Loucy (cell line): ENCODE results near the gene MTSS2.

ENCODE experiments used
- H2AFZ ChIP-seq: fragments of 200-600 bp; sonication (generic); 2 replicates; pipeline ENCODE4 v1.6.0; 2016; ENCODE audit warnings: antibody characterized with exemption, mild to moderate bottlenecking, low read length, moderate library complexity
- H3F3A ChIP-seq: fragments of 200-600 bp; 2 replicates; pipeline ENCODE4 v1.6.0; 2016; ENCODE audit warnings: antibody characterized with exemption, low read depth, mild to moderate bottlenecking
- H3K27me3 ChIP-seq: fragments of 200-600 bp; sonication (generic); 2 replicates; pipeline ENCODE4 v1.6.1; 2014; ENCODE audit warnings: low read length, mild to moderate bottlenecking; ENCODE audit not compliant: insufficient read depth, poor library complexity, severe bottlenecking
- H3K36me3 ChIP-seq: fragments of 200-600 bp; sonication (generic); 2 replicates; pipeline ENCODE4 v1.6.1; 2016; ENCODE audit warnings: low read length; ENCODE audit not compliant: insufficient read depth
- H3K4me1 ChIP-seq: fragments of 200-600 bp; sonication (generic); 2 replicates; pipeline ENCODE4 v1.5.1; 2014; ENCODE audit warnings: low read length, mild to moderate bottlenecking; ENCODE audit not compliant: insufficient read depth, poor library complexity, severe bottlenecking
- H3K4me2 ChIP-seq: fragments of 200-600 bp; sonication (generic); 2 replicates; pipeline ENCODE4 v1.6.0; 2014; ENCODE audit warnings: antibody characterized with exemption, low read length, low read depth, mild to moderate bottlenecking; ENCODE audit not compliant: poor library complexity, severe bottlenecking
- H3K4me3 ChIP-seq: fragments of 200-600 bp; sonication (generic); 2 replicates; pipeline ENCODE4 v1.5.1; 2014; ENCODE audit warnings: low read length, mild to moderate bottlenecking, mixed read lengths; ENCODE audit not compliant: poor library complexity, severe bottlenecking
- H3K79me2 ChIP-seq: fragments of 200-600 bp; sonication (generic); 2 replicates; pipeline ENCODE4 v1.6.1; 2014; ENCODE audit warnings: low read length; ENCODE audit not compliant: insufficient read depth
- H3K9ac ChIP-seq: fragments of 200-600 bp; sonication (generic); 2 replicates; pipeline ENCODE4 v1.6.0; 2014; ENCODE audit warnings: mild to moderate bottlenecking, low read depth, low read length, moderate library complexity; ENCODE audit not compliant: poor library complexity, severe bottlenecking
- H3K9me2 ChIP-seq: fragments of 200-600 bp; sonication (generic); replicated peaks from 2 replicates; pipeline ENCODE4 v1.6.1; 2016; ENCODE audit warnings: low read depth, low read length, mixed read lengths
- H3K9me3 ChIP-seq: fragments of 200-600 bp; sonication (generic); 2 replicates; pipeline ENCODE4 v1.6.1; 2014; ENCODE audit warnings: mild to moderate bottlenecking, antibody characterized with exemption, low read length, low read depth; ENCODE audit not compliant: insufficient read depth
- H4K20me1 ChIP-seq: fragments of 200-600 bp; sonication (generic); 2 replicates; pipeline ENCODE4 v1.6.0; 2014; ENCODE audit warnings: antibody characterized with exemption, low read length, mild to moderate bottlenecking; ENCODE audit not compliant: insufficient read depth, poor library complexity, severe bottlenecking
- CTCF ChIP-seq: fragments of 200-600 bp; sonication (generic); conservative IDR thresholded peaks from 2 replicates; pipeline ENCODE4 v1.5.1; 2014; ENCODE audit warnings: mild to moderate bottlenecking, antibody characterized with exemption, low read length
- EZH2phosphoT487 ChIP-seq: fragments of 200-600 bp; IDR thresholded peaks from 2 replicates; pipeline ENCODE4 v1.6.1; 2018; ENCODE audit warnings: antibody characterized with exemption, mild to moderate bottlenecking, moderate library complexity, borderline replicate concordance

The MTSS2 gene

GRCh38 chr16:70682239-70683145 is 3.4 kb downstream of the MTSS2 start:
- H3K4me2 ChIP-seq: peak overlapping the region; percentile 35
- H4K20me1 ChIP-seq: peaks cover 6% of the 10 kb centered on the region
- TF ChIP-seq CTCF (peak; percentile 27), EZH2phosphoT487 (no peak)
- no peaks in the 10 kb centered on the region for H3F3A ChIP-seq
- H2AFZ ChIP-seq: no peak overlapping the region
- peaks cover 18% of the 10 kb centered on the region; the same call in 1 of the 2 replicates for H3K79me2 ChIP-seq
- peak overlapping the region; percentile 13 for H3K4me3 ChIP-seq
- peak overlapping the region; percentile 34 for H3K9ac ChIP-seq
- no peaks in the 10 kb centered on the region for H3K36me3 ChIP-seq
- H3K4me1 ChIP-seq: peaks cover 25% of the 10 kb centered on the region
- H3K27me3 ChIP-seq: no peaks in the 10 kb centered on the region
- H3K9me2 ChIP-seq: no peaks in the 10 kb centered on the region
- H3K9me3 ChIP-seq: no peaks in the 10 kb centered on the region

GRCh38 chr16:70681382-70682238 is 4.2 kb downstream of the MTSS2 start:
- H3K36me3 ChIP-seq: no peaks in the 10 kb centered on the region; the same call in 1 of the 2 replicates
- peak overlapping the region; percentile 35 for H3K4me2 ChIP-seq
- no peak for TF ChIP-seq EZH2phosphoT487
- TF ChIP-seq CTCF: no peak
- H3K27me3 ChIP-seq: no peaks in the 10 kb centered on the region
- H3K4me1 ChIP-seq: peaks cover 24% of the 10 kb centered on the region
- peak overlapping the region; percentile 34 for H3K9ac ChIP-seq
- no peak overlapping the region for H3K4me3 ChIP-seq
- H4K20me1 ChIP-seq: peaks cover 6% of the 10 kb centered on the region
- no peak overlapping the region for H2AFZ ChIP-seq
- peaks cover 18% of the 10 kb centered on the region; the same call in 1 of the 2 replicates for H3K79me2 ChIP-seq
- no peaks in the 10 kb centered on the region for H3F3A ChIP-seq
- no peaks in the 10 kb centered on the region for H3K9me3 ChIP-seq
- H3K9me2 ChIP-seq: no peaks in the 10 kb centered on the region

GRCh38 chr16:70680495-70681381 is 5.1 kb downstream of the MTSS2 start:
- Histone ChIP-seq H3K9ac (peak overlapping the region; percentile 34), H3K27me3 (no peaks in the 10 kb centered on the region), H3K36me3 (no peaks in the 10 kb centered on the region; the same call in 1 of the 2 replicates), H3K4me3 (no peak overlapping the region), H3K9me2 (no peaks in the 10 kb centered on the region), H3K9me3 (no peaks in the 10 kb centered on the region), H3K4me2 (no peak overlapping the region), H3K79me2 (peaks cover 18% of the 10 kb centered on the region; the same call in 1 of the 2 replicates), H2AFZ (no peak overlapping the region), H3F3A (no peaks in the 10 kb centered on the region), H4K20me1 (peaks cover 6% of the 10 kb centered on the region), H3K4me1 (peaks cover 21% of the 10 kb centered on the region)
- no peak for TF ChIP-seq EZH2phosphoT487
- TF ChIP-seq CTCF: no peak
